KOPT-K1 (cell line): ENCODE measurements around the gene DIRAS2.

Experiments
- H3K27ac ChIP-seq: fragments of 200-600 bp; sonication (generic); 2 replicates; pipeline ENCODE4 v1.5.1; 2016; ENCODE audit warnings: antibody characterized with exemption, mild to moderate bottlenecking, low read depth, low read length; ENCODE audit not compliant: poor library complexity, severe bottlenecking
- H3K36me3 ChIP-seq: fragments of 200-600 bp; sonication (generic); 2 replicates; pipeline ENCODE4 v1.5.1; 2017; ENCODE audit warnings: antibody characterized with exemption, mild to moderate bottlenecking, low read length, moderate library complexity; ENCODE audit not compliant: insufficient read depth
- H3K9me3 ChIP-seq: fragments of 200-600 bp; sonication (generic); 2 replicates; pipeline ENCODE4 v1.5.1; 2017; ENCODE audit warnings: antibody characterized with exemption, low read length, mild to moderate bottlenecking; ENCODE audit not compliant: insufficient read depth, poor library complexity, severe bottlenecking

DIRAS2 gene

GRCh38 chr9:90637626-90638025 is 5.0 kb downstream of the DIRAS2 start:
- no peak overlapping the region for H3K27ac ChIP-seq
- H3K36me3 ChIP-seq = no peaks in the 10 kb centered on the region
- no peaks in the 10 kb centered on the region for H3K9me3 ChIP-seq

- H3K36me3 ChIP-seq = no peaks in the 10 kb centered on the region
- H3K9me3 ChIP-seq = no peaks in the 10 kb centered on the region
- H3K27ac ChIP-seq = no peak overlapping the region
Measured at GRCh38 chr9:90632647-90633207, 9.9 kb downstream of the DIRAS2 start.

GRCh38 chr9:90631964-90632363 is 10.7 kb downstream of the DIRAS2 start:
- H3K27ac ChIP-seq = no peak overlapping the region
- no peaks in the 10 kb centered on the region for H3K9me3 ChIP-seq
- no peaks in the 10 kb centered on the region for H3K36me3 ChIP-seq

DNA sequence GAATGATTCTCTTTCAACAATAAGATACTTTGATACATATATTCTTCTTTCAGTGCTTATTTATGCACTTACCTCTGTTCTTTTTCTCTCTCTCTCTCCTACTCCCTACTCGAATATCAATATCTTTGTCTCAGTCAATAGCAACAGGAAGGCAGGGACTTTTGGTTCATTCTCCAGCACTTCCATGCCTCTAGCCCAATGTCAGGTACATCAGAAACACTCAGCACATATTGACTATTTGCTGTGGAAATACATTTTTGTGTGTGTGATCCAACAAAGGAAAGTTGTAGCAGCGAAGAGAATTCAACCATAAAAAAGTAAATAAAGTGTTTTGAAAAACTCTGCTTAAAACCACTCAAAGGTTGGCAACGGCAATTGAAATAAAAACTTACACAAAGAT is 12.6 kb downstream of the DIRAS2 start:
- no peaks in the 10 kb centered on the region for H3K36me3 ChIP-seq
- no peaks in the 10 kb centered on the region for H3K9me3 ChIP-seq
- H3K27ac ChIP-seq = no peak overlapping the region

DNA sequence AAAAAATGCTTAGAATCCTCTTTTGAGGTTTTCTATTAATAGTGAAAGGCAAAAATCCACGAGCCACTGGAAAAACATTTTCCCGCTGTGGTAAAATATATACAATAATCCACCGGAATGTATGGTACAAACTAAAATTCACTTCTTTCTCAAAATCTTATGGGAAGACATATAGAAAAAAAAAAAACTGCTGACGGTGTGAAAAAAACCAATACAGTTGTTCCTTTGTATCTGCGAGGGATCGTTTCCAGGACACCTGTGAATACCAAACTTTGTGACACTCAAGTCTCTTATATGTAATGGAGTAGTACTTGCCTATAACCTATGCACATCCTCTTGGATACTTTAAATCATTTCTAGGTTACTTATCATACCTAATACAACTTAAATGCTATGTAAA is 13.3 kb downstream of the DIRAS2 start:
- no peak overlapping the region for H3K27ac ChIP-seq
- no peaks in the 10 kb centered on the region for H3K36me3 ChIP-seq
- no peaks in the 10 kb centered on the region for H3K9me3 ChIP-seq

GRCh38 chr9:90616806-90617205 is 25.8 kb downstream of the DIRAS2 start:
- H3K36me3 ChIP-seq = no peaks in the 10 kb centered on the region
- H3K27ac ChIP-seq = no peak overlapping the region
- H3K9me3 ChIP-seq = no peaks in the 10 kb centered on the region

DNA sequence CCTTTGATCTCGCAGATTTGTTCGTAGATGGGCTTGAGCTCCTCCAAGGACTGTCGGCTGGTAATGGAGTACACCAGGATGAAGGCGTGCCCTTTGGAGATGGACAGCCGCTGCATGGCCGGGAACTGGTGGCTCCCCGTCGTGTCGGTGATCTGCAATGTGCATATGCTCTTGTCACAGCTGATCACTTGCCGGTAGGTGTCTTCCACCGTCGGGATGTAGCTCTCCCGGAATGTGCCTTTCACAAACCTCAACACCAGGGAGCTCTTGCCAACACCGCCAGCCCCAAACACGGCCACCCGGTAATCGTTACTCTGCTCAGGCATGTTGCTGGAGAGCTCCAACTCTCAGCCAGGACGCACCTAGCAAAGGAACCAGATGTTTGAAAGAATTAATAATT is 29.1 kb downstream of the DIRAS2 start:
- Histone ChIP-seq H3K9me3 (no peaks in the 10 kb centered on the region), H3K27ac (no peak overlapping the region), H3K36me3 (no peaks in the 10 kb centered on the region)

DNA sequence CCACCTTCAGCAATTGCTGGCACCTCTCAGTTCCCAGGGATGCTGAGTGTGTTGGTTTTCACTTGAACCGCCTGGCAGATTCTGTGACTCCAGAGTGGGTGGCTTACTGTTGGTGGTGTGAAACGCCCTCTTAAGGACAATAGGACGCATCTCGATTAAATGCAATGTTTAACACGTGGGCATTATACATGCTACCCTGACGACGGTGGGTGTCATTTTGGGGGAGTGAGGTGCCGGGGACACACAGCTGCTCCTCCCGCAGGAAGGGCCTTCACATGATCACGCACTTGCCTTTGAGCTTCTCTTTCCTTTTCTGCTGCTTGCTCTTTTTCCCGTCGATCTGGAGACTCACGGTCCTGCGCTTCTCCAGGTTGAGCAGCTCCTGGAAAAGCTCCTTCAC is 29.7 kb downstream of the DIRAS2 start:
- Histone ChIP-seq H3K27ac (no peak overlapping the region), H3K9me3 (no peaks in the 10 kb centered on the region), H3K36me3 (no peaks in the 10 kb centered on the region)

- no peaks in the 10 kb centered on the region for H3K9me3 ChIP-seq
- no peak overlapping the region for H3K27ac ChIP-seq
- no peaks in the 10 kb centered on the region for H3K36me3 ChIP-seq
Measured at GRCh38 chr9:90611568-90611967, 31.1 kb downstream of the DIRAS2 start.

- Histone ChIP-seq H3K27ac (no peak overlapping the region), H3K9me3 (no peaks in the 10 kb centered on the region), H3K36me3 (no peaks in the 10 kb centered on the region)
Measured at GRCh38 chr9:90611121-90611520, 31.5 kb downstream of the DIRAS2 start.

- H3K36me3 ChIP-seq = no peaks in the 10 kb centered on the region
- no peaks in the 10 kb centered on the region for H3K9me3 ChIP-seq
- H3K27ac ChIP-seq = no peak overlapping the region
Measured at GRCh38 chr9:90607701-90608516, 34.7 kb downstream of the DIRAS2 start.

GRCh38 chr9:90600029-90600428 is 42.6 kb downstream of the DIRAS2 start:
- Histone ChIP-seq H3K27ac (no peak overlapping the region), H3K36me3 (no peaks in the 10 kb centered on the region), H3K9me3 (no peaks in the 10 kb centered on the region)

GRCh38 chr9:90598191-90598590 is 44.4 kb downstream of the DIRAS2 start:
- Histone ChIP-seq H3K36me3 (no peaks in the 10 kb centered on the region), H3K27ac (no peak overlapping the region), H3K9me3 (no peaks in the 10 kb centered on the region)

GRCh38 chr9:90593646-90594045 is 49.0 kb downstream of the DIRAS2 start:
- Histone ChIP-seq H3K27ac (no peak overlapping the region), H3K36me3 (no peaks in the 10 kb centered on the region), H3K9me3 (no peaks in the 10 kb centered on the region)

GRCh38 chr9:90580576-90580975 is 62.0 kb downstream of the DIRAS2 start:
- Histone ChIP-seq H3K27ac (no peak overlapping the region), H3K36me3 (no peaks in the 10 kb centered on the region), H3K9me3 (no peaks in the 10 kb centered on the region)

DNA sequence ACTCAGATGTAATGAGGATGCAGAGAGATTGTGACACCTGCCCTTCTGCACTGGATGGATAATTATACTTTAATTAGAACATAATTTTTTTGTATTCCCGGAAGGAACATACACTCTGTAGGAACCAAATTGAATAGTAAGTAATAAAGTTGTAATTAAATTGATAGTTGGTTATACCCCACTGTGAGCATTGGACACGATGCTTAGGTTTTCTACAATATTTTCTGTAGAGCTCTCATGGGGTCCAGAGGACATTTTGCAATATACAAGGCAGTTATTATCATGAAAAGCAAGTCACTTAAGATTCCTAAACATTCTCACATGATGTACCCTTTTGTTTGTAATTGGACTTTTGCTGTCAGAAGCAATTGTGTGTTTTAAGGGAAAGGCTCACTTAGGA is 63.4 kb downstream of the DIRAS2 start:
- H3K9me3 ChIP-seq = no peaks in the 10 kb centered on the region
- no peak overlapping the region for H3K27ac ChIP-seq

More for the DNA sequence above, 63.4 kb downstream of the DIRAS2 start:
- no peaks in the 10 kb centered on the region for H3K36me3 ChIP-seq
